GM12878 (cell line): ENCODE results near the gene ADA. TPM values are rescaled to one million over a fixed set of nuclear protein-coding genes. Genes with fewer than 3 reads are reported as not detected.

Experiments used
- ATAC-seq: fragments of 200-7000 bp; cut with Tn5 transposase; 3 replicates; pipeline ENCODE4 v1.9.1; 2020; ENCODE audit warnings: mild to moderate bottlenecking, moderate library complexity
- BruUV-seq: library from RNA; stranded (reverse); fragments of 400-500 nt; replicated peaks from 2 replicates; lab custom pipeline; 2021; lab: Mats Ljungman, UMichigan
- CTCF ChIA-PET: fragments of 300-600 bp; sonication (Branson Sonifier 250); formaldehyde crosslinking; extraction: SDS; loops from one replicate; lab custom pipeline; 2021; ENCODE audit warnings: inconsistent platforms; lab: Yijun Ruan, JAX
- POLR2A ChIA-PET: fragments of 350-600 bp; formaldehyde crosslinking; extraction: SDS; loops from one replicate; lab custom pipeline; 2021; ENCODE audit warnings: inconsistent platforms; lab: Charles Lee
- RAD21 ChIA-PET: fragments of 300-600 bp; sonication (Branson Sonifier 250); formaldehyde crosslinking; loops from one replicate; lab custom pipeline; 2023; ENCODE audit warnings: antibody characterized with exemption; ENCODE audit not compliant: unreplicated experiment; lab: Charles Lee
- SMC1A ChIA-PET: fragments of 300-600 bp; sonication (Branson Sonifier 250); formaldehyde crosslinking; loops from one replicate; lab custom pipeline; 2023; ENCODE audit not compliant: unreplicated experiment, uncharacterized antibody; lab: Charles Lee
- DNase-seq: peaks from one replicate; pipeline ENCODE4 v3.0.0-alpha.2; 2011; ENCODE audit warnings: low read depth, low spot score
- FAIRE-seq: peaks from 3 replicates; lab custom pipeline; 2011; peaks lifted over from hg19 to GRCh38; lab: Jason Lieb, UNC
- H2AFZ ChIP-seq: 2 replicates; pipeline ENCODE4 v1.6.0; 2011; ENCODE audit warnings: low read depth, low read length, control low read depth; ENCODE audit not compliant: control insufficient read depth
- H3K27ac ChIP-seq: 2 replicates; pipeline ENCODE4 v1.5.1; 2011; ENCODE audit warnings: control low read depth; ENCODE audit not compliant: control insufficient read depth, insufficient read depth
- H3K27me3 ChIP-seq, 2 experiments: replicated peaks in 1 of 2; 2 replicates each; pipeline versions ENCODE4 v1.6.0 to v1.6.1; 2011; ENCODE audit warnings: low read length in 1 of 2; ENCODE audit not compliant: control insufficient read depth in 2 of 2, insufficient read depth in 2 of 2
- H3K36me3 ChIP-seq, 2 experiments: 2 replicates each; pipeline ENCODE4 v1.5.1; 2011; ENCODE audit warnings: low read length in 1 of 2; ENCODE audit not compliant: control insufficient read depth in 2 of 2, insufficient read depth in 2 of 2
- H3K4me1 ChIP-seq: 2 replicates; pipeline ENCODE4 v1.6.1; 2011; ENCODE audit warnings: mild to moderate bottlenecking, low read length, moderate library complexity, mixed read lengths; ENCODE audit not compliant: control insufficient read depth, insufficient read depth
- H3K4me2 ChIP-seq: 2 replicates; pipeline ENCODE4 v1.6.0; 2011; ENCODE audit warnings: control low read depth; ENCODE audit not compliant: control insufficient read depth, insufficient read depth
- H3K4me3 ChIP-seq: fragments of 200-600 bp; sonication (generic); 2 replicates; pipeline ENCODE4 v1.5.1; 2016
- H3K79me2 ChIP-seq: 2 replicates; pipeline ENCODE4 v1.6.0; 2011; ENCODE audit warnings: low read length; ENCODE audit not compliant: control insufficient read depth, insufficient read depth
- H3K9ac ChIP-seq: 2 replicates; pipeline ENCODE4 v1.8.0; 2011; ENCODE audit warnings: low read length, control low read depth, mixed read lengths; ENCODE audit not compliant: control insufficient read depth, insufficient read depth
- H3K9me3 ChIP-seq: replicated peaks from 3 replicates; pipeline ENCODE4 v1.5.1; 2011; ENCODE audit warnings: mild to moderate bottlenecking, low read length; ENCODE audit not compliant: control insufficient read depth, insufficient read depth
- H4K20me1 ChIP-seq: 2 replicates; pipeline ENCODE4 v1.6.0; 2011; ENCODE audit not compliant: control insufficient read depth, insufficient read depth
- ATF7 ChIP-seq: fragments of 450-650 bp; IDR thresholded peaks from 2 replicates; pipeline ENCODE4 v1.6.1; 2016; ENCODE audit warnings: low read depth, mild to moderate bottlenecking
- FOXK2 ChIP-seq: fragments of 450-650 bp; IDR thresholded peaks from 2 replicates; pipeline ENCODE4 v1.6.1; 2017; ENCODE audit warnings: mild to moderate bottlenecking, moderate library complexity
- HCFC1 ChIP-seq: fragments of 150-350 bp; IDR thresholded peaks from 2 replicates; pipeline ENCODE4 v1.6.1; 2014; ENCODE audit warnings: low read length
- KAT2A ChIP-seq: conservative IDR thresholded peaks from 2 replicates; pipeline ENCODE4 v1.6.1; 2011; ENCODE audit warnings: low read depth, low read length; ENCODE audit not compliant: control insufficient read depth
- MTA2 ChIP-seq: fragments of 450-650 bp; IDR thresholded peaks from 2 replicates; pipeline ENCODE4 v1.6.1; 2016; ENCODE audit warnings: low read depth, mild to moderate bottlenecking, moderate library complexity
- MYB ChIP-seq: fragments of 150-350 bp; IDR thresholded peaks from 2 replicates; pipeline ENCODE4 v1.6.1; 2014; ENCODE audit warnings: mild to moderate bottlenecking, low read depth, low read length, borderline replicate concordance
- NBN ChIP-seq: fragments of 450-650 bp; IDR thresholded peaks from 2 replicates; pipeline ENCODE4 v1.6.1; 2016
- NFYA ChIP-seq: IDR thresholded peaks from 2 replicates; pipeline ENCODE4 v1.6.1; 2011; ENCODE audit warnings: low read depth, mild to moderate bottlenecking, low read length, improper control_type of control experiment, borderline replicate concordance
- RCOR1 ChIP-seq: conservative IDR thresholded peaks from 2 replicates; pipeline ENCODE4 v1.6.1; 2012; ENCODE audit warnings: low read depth, low read length, improper control_type of control experiment
- RFX5 ChIP-seq: IDR thresholded peaks from 2 replicates; pipeline ENCODE4 v1.6.1; 2011; ENCODE audit warnings: low read depth, low read length, improper control_type of control experiment
- SRF ChIP-seq, 2 experiments: IDR thresholded peaks; 2 replicates each; pipeline ENCODE4 v1.6.1; 2011; ENCODE audit warnings: low read depth in 2 of 2, low read length in 2 of 2, mild to moderate bottlenecking in 1 of 2, moderate library complexity in 1 of 2
- STAT3 ChIP-seq: IDR thresholded peaks from 2 replicates; pipeline ENCODE4 v1.6.1; 2011; ENCODE audit warnings: low read depth, low read length, improper control_type of control experiment
- SUZ12 ChIP-seq: fragments of 200-600 bp; sonication (generic); IDR thresholded peaks from one replicate; pipeline ENCODE4 v1.6.1; 2018; ENCODE audit warnings: antibody characterized with exemption, mild to moderate bottlenecking; ENCODE audit not compliant: unreplicated experiment
- TCF12 ChIP-seq: IDR thresholded peaks from 2 replicates; pipeline ENCODE4 v1.6.1; 2011; ENCODE audit warnings: low read depth, mild to moderate bottlenecking, low read length
- YY1 ChIP-seq: IDR thresholded peaks from 2 replicates; pipeline ENCODE4 v1.6.1; 2011; ENCODE audit warnings: low read depth, mild to moderate bottlenecking, low read length
- WGBS: methylation state at CpG from one replicate; pipeline ENCODE4 v1.1.6; 2016; ENCODE audit warnings: low lambda C conversion rate; ENCODE audit not compliant: insufficient replicate concordance, insufficient coverage; ENCODE audit errors: missing lambda C conversion rate; 5-methylcytosine and 5-hydroxymethylcytosine counted together
- in situ Hi-C: fragments of 300-500 bp; cut with MboI; formaldehyde crosslinking; loops from 9 replicates; pipeline ENCODE4 v1.14.3; 2018; ENCODE audit warnings: mixed read lengths
- intact Hi-C: fragments of 100-400 bp; cut with micrococcal nuclease; formaldehyde crosslinking; loops from one replicate; pipeline ENCODE4 v1.14.2; 2022; ENCODE audit not compliant: unreplicated experiment
- polyA plus RNA-seq, 11 experiments: library from polyadenylated mRNA; depleted of rRNA in 4 of 11; unstranded in 6 of 11; stranded (reverse) in 5 of 11; fragments of >200 nt; fragmentation: Nextera tagmentation in 4 of 11; fragmentation: Illumina TruSeq in 1 of 11; extraction: Ambion mirVana in 4 of 11; extraction: Trizol in 1 of 11; gene quantifications; 1 replicate in 1 of 11; 2 replicates in 10 of 11; pipeline versions ENCODE4 v1.2.1 to v1.2.3, GENCODE V29; 2011 to 2016; ENCODE audit warnings: inconsistent platforms in 2 of 11, missing spikeins in 2 of 11, low read depth in 1 of 11
- total RNA-seq, 4 experiments: library from RNA; depleted of rRNA in 3 of 4; stranded (reverse); fragments of >200 nt in 3 of 4; fragmentation: Illumina TruSeq in 1 of 4; extraction: Trizol in 1 of 4; gene quantifications; 2 replicates each; pipeline versions ENCODE4 v1.2.1 to v1.2.3, GENCODE V29; 2013 to 2021
- TF ChIP-seq, protein P1 (sequence below): fragments of 450-650 bp; conservative IDR thresholded peaks from 2 replicates; pipeline ENCODE4 v1.6.1; 2017; ENCODE audit warnings: mild to moderate bottlenecking, moderate library complexity
- TF ChIP-seq, protein P2 (sequence below): IDR thresholded peaks from 2 replicates; pipeline ENCODE4 v1.6.1; 2011; ENCODE audit warnings: low read depth, low read length, improper control_type of control experiment, borderline replicate concordance

ADA gene
- total and polyA plus RNA-seq, 10 of the 15 experiments (the other 5 are each of a cell fraction or from before 2014, with no cell fraction given), result 40.9 to 217 (median 90.8) TPM

DNA sequence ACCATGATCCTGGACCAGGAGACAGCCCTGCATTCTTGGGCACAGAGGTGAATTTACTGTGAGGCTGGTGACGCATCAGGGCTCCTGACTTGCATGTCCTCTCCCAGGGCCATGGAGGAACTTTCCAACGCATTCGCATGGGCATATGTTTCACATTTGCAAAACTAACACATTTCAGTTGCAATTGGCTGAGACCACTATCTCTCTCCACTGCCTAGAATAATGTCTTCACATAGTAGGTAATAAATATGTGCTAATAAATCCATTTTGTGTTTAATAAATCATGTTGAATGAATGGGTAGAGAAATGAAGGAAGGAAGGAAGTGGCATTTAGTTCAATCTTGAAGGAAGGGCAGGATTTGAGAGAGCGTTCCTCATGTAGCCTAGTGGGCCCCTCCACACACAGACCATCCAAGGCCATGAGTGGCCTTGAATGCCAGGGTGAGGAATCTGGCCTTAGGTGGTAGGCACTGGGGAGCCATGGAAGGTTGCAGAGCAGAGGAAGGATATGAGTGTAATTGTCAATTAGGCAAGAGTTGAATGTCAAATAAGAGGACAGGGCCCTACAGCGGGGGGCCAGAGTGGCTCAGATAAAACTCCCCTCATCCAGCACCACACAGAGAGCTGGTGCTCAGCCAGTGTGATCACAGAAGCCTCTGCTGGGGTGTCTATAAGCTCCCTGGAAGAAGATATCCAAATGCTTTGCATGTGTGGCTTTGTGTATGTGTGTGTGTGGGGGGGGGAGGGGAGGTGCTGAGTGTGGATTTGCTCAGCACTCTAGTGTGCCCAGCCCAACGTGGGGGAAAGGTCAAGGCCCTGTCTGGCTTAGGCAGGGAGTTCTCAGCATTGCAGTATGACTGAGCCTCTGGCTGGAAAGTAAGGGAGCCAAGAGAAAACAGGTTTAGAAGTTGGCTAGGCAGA is 32.8 kb upstream of the ADA start:
- ATAC-seq (no peak; the same call in 2 of the 3 replicates), FAIRE-seq (no peak), DNase-seq (no peak)
- no peaks in the 10 kb centered on the region; the same call in 2 of the 3 replicates for H3K9me3 ChIP-seq
- CTCF ChIA-PET, result interaction anchor here (0.6 to 6.7 kb wide), 79 partner anchors 9 to 467 kb away, joined by 3 to 134 read pairs (median 6); partner anchors contain the start of genes ADA and TTPAL
- H3K27ac ChIP-seq, result no peak overlapping the region
- peak overlapping the region; percentile 71 for H2AFZ ChIP-seq
- no peak overlapping the region for H3K9ac ChIP-seq
- no peaks in the 10 kb centered on the region for H3K36me3 ChIP-seq
- peaks cover 4% of the 10 kb centered on the region; the same call in 1 of the 2 replicates for H3K4me1 ChIP-seq
- no TSS peak for BruUV-seq
- no peak overlapping the region for H3K4me3 ChIP-seq
- intact Hi-C loops (loop anchor here (5.0 kb wide), 2 partner anchors 297 to 467 kb away; no protein-coding TSS in a partner anchor), in situ Hi-C loops (no loop called here)
- 62% methylated on average over 6 of the region's 6 CpGs for WGBS
- RAD21 ChIA-PET, result interaction anchor here (0.6 to 5.2 kb wide), 33 partner anchors 12 to 467 kb away, joined by 3 to 56 read pairs (median 5); partner anchors contain the start of genes ADA, PKIG and TTPAL
- H3K4me2 ChIP-seq, result no peak overlapping the region
- SMC1A ChIA-PET, result interaction anchor here (0.6 to 5.7 kb wide), 43 partner anchors 12 to 792 kb away, joined by 3 to 71 read pairs (median 6); partner anchors contain the start of genes ADA, PKIG, SERINC3 and TTPAL
- no peaks in the 10 kb centered on the region for H3K79me2 ChIP-seq
- POLR2A ChIA-PET, result interaction anchor here (0.6 to 2.2 kb wide), 4 partner anchors 34 to 166 kb away, joined by 3 to 12 read pairs (median 4); no protein-coding TSS in a partner anchor
- H3K27me3 ChIP-seq, result no peaks in the 10 kb centered on the region
- H4K20me1 ChIP-seq, result no peaks in the 10 kb centered on the region
- TF ChIP-seq TCF12 (no peak), MYB (no peak), RCOR1 (no peak), ATF7 (no peak), HCFC1 (no peak), SUZ12 (no peak), KAT2A (no peak), NBN (no peak), FOXK2 (no peak), MTA2 (no peak), STAT3 (no peak), YY1 (no peak), SRF (IDR thresholded peaks at IDR 0.05; ENCODE audit: low read depth in 2 of 2, low read length in 2 of 2) (no peak), RFX5 (no peak), NFYA (no peak)
- TF ChIP-seq, protein P1, sequence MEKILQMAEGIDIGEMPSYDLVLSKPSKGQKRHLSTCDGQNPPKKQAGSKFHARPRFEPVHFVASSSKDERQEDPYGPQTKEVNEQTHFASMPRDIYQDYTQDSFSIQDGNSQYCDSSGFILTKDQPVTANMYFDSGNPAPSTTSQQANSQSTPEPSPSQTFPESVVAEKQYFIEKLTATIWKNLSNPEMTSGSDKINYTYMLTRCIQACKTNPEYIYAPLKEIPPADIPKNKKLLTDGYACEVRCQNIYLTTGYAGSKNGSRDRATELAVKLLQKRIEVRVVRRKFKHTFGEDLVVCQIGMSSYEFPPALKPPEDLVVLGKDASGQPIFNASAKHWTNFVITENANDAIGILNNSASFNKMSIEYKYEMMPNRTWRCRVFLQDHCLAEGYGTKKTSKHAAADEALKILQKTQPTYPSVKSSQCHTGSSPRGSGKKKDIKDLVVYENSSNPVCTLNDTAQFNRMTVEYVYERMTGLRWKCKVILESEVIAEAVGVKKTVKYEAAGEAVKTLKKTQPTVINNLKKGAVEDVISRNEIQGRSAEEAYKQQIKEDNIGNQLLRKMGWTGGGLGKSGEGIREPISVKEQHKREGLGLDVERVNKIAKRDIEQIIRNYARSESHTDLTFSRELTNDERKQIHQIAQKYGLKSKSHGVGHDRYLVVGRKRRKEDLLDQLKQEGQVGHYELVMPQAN, result no peak
- TF ChIP-seq, protein P2, sequence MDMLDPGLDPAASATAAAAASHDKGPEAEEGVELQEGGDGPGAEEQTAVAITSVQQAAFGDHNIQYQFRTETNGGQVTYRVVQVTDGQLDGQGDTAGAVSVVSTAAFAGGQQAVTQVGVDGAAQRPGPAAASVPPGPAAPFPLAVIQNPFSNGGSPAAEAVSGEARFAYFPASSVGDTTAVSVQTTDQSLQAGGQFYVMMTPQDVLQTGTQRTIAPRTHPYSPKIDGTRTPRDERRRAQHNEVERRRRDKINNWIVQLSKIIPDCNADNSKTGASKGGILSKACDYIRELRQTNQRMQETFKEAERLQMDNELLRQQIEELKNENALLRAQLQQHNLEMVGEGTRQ, result no peak
